NCI-H128 (cell line): ENCODE results near the gene TCF4.

Experiments used
- DNase-seq: peaks from one replicate; lab custom pipeline; 2025; ENCODE audit not compliant: unreplicated experiment; lab: John Stamatoyannopoulos, UW

TCF4 gene

DNA sequence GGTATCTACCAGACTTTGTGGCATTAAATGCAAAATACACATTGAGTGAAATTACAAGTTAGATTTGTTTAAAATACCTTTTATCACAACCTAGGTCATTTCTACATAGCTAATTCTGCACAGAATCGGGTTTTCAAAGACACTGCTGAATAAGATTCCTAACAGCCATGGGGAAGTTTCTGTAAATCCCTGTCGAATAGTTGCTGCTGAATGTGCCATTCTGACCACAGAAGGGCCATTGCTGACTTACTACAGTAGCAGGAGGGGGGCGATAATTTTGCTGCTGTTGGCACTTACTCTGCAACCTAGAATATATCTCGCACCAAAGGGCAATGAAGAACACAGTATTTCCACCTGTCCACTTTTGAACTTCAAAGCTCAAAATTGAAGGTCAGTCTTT is 232.8 kb downstream of the TCF4 start:
- DNase-seq = no peak

GRCh38 chr18:55354795-55355194 is 233.2 kb downstream of the TCF4 start:
- no peak for DNase-seq

GRCh38 chr18:55353806-55354205 is 234.2 kb downstream of the TCF4 start:
- no peak for DNase-seq

- no peak for DNase-seq
Measured at GRCh38 chr18:55353391-55353790, 234.6 kb downstream of the TCF4 start.

DNA sequence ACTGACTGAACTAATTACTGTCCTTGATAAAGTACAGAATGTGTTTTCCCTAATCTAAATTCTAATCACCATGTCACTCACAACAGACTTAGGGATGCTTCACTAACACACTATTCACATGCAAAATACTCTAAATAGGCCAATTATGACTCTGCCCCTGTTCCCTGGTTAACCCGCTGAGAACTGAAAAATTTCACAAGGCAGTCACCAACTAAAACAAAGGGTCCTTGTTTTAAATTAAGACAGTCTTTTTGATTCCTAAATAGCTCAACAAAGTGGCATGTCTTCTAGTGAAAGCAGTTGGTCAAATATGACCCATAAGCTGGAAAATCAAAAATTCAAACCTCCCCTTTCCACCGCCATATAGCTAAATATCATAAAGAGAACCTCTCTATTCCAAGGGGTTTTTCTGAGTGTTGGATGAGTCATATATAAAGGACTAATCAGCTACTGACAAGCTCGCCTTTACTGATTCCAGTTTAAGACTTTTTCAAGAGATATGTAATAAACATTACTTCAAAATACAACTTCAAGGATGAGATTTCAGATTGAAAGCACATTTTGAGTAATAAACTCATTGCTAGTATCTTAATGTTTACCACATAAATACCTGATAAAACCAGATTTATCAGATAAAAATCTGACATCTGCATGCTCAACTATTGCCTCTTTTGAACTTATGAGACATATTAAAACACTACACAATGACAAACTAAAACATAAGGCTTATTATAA is 235.8 kb downstream of the TCF4 start:
- no peak for DNase-seq

GRCh38 chr18:55351241-55351691 is 236.7 kb downstream of the TCF4 start:
- no peak for DNase-seq

GRCh38 chr18:55349685-55350084 is 238.3 kb downstream of the TCF4 start:
- no peak for DNase-seq

DNA sequence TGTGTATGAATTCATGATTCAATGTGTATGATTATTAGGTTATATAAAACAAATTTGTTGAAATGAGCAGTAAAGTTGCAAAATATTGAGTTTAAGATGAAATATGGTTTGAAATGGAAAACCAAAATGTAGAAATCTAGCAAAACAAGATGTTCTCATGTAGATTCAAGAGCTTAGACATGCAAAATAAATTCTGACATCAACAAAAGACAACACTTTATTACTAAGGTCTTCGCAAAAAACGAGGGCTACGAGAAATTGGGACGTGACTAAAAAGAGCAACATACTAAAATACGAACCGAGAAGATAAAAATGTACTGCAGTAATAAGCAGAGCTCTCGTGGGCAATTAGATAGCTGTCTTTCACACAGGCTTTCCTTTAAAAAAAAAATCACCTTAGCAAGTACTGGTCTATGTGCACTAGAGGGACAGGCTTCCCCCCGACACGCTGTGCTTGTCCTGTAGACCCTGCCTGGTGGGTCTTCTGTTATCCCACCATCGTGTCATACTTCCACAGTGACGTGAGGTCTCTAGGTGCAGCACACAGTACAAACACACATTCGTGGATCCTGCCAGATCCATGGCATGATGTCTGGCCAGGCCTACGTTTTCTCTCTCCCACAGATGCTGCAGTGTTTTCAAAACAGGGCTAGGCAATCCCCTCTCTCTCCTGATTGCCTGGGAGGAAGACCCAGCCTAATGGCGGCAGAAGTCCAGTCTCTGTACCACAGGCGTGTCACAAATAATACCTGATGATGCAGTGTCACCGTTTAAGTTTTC is 240.8 kb downstream of the TCF4 start:
- DNase-seq = no peak

DNA sequence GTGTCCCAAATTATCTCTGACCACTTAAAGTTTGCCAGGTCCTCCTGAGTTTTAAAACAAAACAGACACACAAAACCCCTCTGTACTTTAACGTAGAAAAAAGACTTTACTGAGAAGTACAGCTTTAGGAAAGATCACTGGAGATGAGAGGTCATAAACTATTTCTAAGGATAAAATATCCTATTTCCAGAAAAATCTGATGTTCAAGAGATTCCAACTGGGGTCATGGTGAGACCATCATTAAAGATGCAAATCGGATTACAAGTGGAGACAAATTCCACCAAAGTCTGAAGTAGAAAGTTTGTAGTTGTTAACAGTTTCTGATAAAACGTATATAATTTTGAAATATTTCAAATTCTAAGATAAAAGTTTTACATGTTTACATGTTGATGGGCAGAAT is 241.6 kb downstream of the TCF4 start:
- no peak for DNase-seq

GRCh38 chr18:55345103-55345950 is 242.7 kb downstream of the TCF4 start:
- DNase-seq = no peak

GRCh38 chr18:55343396-55344073 is 244.5 kb downstream of the TCF4 start:
- no peak for DNase-seq

GRCh38 chr18:55340998-55341397 is 247.0 kb downstream of the TCF4 start:
- DNase-seq = no peak

DNA sequence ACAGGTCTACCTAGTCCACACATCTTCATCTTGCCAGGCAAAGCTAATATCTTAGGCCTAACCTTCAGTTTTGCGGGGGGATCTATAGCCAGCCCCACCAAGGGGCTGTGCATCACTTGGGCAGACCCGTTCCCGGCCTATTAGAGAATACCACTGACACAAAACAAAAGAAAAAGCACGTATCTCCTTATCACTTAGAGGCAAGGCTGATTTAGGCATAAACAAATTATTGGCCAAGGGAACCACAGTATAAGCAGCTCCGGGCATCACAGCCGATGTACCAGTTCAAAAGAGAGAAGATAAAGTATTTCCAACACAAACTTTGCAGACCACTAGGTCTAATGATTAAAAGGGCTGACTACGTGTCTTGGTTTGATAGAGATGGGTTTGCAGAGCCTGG is 248.0 kb downstream of the TCF4 start:
- no peak for DNase-seq

DNA sequence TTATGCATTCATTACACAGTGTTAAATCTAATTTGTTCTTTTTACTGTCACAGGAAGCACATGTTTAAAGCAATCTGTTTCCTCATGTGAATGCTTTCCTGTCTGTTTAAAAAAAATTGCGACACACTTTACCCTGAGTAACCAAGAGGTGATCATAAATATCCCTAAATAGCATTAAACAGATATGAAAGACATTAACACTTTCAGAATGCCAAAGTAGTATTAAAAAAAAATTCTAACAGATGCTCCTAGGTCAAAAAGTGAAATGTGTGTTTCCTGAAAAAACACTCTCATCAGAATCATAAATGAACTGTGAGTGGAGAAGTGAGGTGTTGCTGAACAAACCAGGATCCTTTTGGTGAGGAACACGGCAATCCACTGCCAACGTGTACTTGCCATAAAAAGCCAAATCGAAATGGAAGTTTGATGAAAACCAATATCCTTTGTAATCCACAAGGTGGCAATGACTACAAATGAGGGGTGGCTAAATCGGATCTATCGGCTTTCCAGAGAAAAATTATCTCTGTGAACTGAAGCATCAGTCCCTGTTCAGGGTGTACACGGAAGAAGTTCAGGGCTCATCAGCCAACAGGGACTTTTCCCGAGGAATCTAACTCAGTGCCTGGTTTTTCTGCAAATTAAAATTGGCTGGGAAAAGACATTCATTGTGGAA is 248.9 kb downstream of the TCF4 start:
- DNase-seq = no peak

DNA sequence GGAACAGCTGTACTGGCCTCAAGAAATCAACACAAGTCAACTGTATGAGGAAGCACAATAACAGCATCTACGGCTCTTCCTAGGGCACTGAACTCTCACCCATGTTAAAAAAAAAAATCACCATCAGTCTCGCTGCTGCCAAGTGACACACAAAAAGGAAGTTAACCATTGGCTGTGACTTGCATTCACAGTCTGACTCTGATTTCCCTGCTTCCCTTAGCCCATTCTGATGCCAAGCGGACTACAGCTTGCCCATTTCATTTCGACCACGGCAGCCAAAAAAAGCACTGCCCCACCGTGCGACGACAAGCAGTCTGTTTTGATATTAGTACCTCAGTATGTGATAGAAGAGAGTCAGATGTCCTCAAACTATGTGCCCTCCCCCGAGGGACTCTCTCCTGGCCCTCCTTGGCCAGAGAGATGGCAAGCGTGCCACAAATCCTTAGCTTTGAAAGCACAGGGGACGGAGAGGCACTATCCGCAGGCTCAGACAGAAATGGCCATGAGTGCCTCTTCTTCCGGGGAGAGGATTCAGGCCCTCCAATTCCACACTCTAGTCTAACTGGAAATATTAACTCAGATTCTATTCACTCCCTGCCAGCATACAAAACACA is 250.0 kb downstream of the TCF4 start:
- no peak for DNase-seq

GRCh38 chr18:55337138-55337537 is 250.9 kb downstream of the TCF4 start:
- DNase-seq = no peak

- DNase-seq = no peak
Measured at GRCh38 chr18:55336438-55337100, 251.4 kb downstream of the TCF4 start.

DNA sequence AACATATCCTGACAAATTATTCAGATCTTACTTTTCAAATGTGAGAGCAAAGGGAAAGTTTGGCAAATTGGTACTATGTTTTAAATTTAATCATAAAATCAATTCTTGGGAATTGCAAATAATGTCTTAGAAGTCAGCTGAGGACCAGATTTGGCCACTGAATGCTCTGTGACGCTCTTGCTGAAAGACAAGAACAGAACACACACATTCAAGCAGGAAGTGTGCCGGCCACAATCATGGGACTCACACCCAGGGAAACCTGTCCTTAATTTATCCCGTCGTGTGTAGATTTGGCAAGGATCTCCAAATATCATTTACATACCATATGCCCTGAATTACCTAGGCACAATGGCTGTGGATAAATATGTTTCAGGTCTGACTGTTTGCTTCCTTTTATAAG is 253.1 kb downstream of the TCF4 start:
- no peak for DNase-seq

DNA sequence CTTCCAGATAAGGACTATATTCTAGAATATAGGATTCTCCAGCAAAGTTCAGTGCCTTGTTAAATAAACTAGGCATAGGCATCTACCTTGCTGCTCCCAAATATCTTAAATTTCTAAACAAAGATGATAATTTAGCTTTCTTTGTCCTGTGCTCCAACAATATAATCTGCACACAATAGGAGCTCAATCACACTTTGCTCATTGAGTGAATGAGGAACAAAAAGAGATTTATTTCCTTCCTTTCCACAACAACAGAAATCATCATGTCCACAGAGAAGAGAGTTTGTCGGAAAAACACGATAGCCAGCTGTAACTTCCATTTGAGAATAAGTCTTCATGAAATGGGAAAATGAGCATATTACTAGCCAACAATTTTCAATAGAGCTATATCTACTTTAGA is 256.7 kb downstream of the TCF4 start:
- DNase-seq = no peak

DNA sequence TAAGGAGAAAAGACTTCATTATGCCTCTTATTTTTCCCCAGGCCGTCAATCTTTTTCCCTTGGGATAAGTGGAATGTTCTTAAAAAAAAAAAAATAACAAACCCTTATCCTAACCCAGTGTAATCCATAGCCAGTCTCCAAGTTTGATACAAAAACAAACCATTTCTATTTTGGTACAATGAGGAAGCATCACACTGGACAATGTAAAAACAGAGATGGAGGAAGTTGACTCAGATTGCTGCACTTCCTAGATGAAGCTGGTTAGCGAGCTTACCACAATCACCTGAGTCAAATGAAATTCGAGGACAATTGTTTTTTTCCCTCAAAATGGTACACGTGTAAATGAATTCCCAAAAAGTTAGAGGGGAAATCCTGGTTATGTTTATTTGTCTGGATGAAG is 259.7 kb downstream of the TCF4 start:
- DNase-seq = no peak
